ENCODE results near the gene CEP85. TPM values are rescaled to one million over a fixed set of nuclear protein-coding genes. Genes with fewer than 3 reads are reported as not detected.

CEP85 gene
- total and polyA plus RNA-seq, 9 of the 15 experiments (the other 6 are each of a cell fraction or from before 2014, with no cell fraction given): 42.1 to 140 (median 92.6) TPM

- TF ChIP-seq ZBED1 (IDR thresholded peaks at IDR 0.05) (0 out of 2 replicates have a peak, but pooled peaks have one; percentile 24), DACH1 (IDR thresholded peaks at IDR 0.05; ENCODE audit: partially characterized antibody) (no peak), ZNF444 (CRISPR knock-in tag; IDR thresholded peaks at IDR 0.05) (0 out of 2 replicates have a peak, but pooled peaks have one; percentile 46), EP300 (IDR thresholded peaks at IDR 0.05; ENCODE audit: low read length) (peak; percentile 91), EWSR1 (IDR thresholded peaks at IDR 0.05; ENCODE audit: borderline replicate concordance, low read depth, partially characterized antibody) (no peak), TEAD1 (CRISPR knock-in tag; IDR thresholded peaks at IDR 0.05) (peak; percentile 79 to 89), FOXK2 (conservative IDR thresholded peaks at IDR 0.05 in 1 of 2, IDR thresholded peaks at IDR 0.05 in 1 of 2; ENCODE audit: low read depth in 2 of 2) (peak; percentile 86 to 87), ZNF133 (CRISPR knock-in tag; IDR thresholded peaks at IDR 0.05) (no peak), FOXJ2 (tag; IDR thresholded peaks at IDR 0.05) (no peak), POLR2AphosphoS2 (IDR thresholded peaks at IDR 0.05; ENCODE audit: low read length) (no peak), TBL1XR1 (IDR thresholded peaks at IDR 0.05; ENCODE audit: low read length in 2 of 2) (peak; percentile 60 to 85), RFX5 (IDR thresholded peaks at IDR 0.05; ENCODE audit: low read depth, low read length) (no peak), BRD9 (IDR thresholded peaks at IDR 0.05; ENCODE audit: low read depth, partially characterized antibody) (no peak), CBX3 (IDR thresholded peaks at IDR 0.05; ENCODE audit: borderline replicate concordance in 1 of 2, low read length in 2 of 2) (peak in 1 of 2 experiments; percentile 98; a peak in 1 of 3 replicates), DIDO1 (tag; IDR thresholded peaks at IDR 0.05; ENCODE audit: low read depth) (no peak), TAL1 (IDR thresholded peaks at IDR 0.05) (peak; percentile 50; the same call in 1 of the 2 replicates), ERF (CRISPR knock-in tag; IDR thresholded peaks at IDR 0.05) (0 out of 2 replicates have a peak, but pooled peaks have one; percentile 24), ZNF785 (CRISPR knock-in tag; IDR thresholded peaks at IDR 0.05) (no peak), ZNF140 (CRISPR knock-in tag; IDR thresholded peaks at IDR 0.05) (no peak), OTX1 (CRISPR knock-in tag; IDR thresholded peaks at IDR 0.05) (peak; percentile 39; the same call in 1 of the 2 replicates), BCL6 (CRISPR knock-in tag; IDR thresholded peaks at IDR 0.05) (no peak), HLTF (IDR thresholded peaks at IDR 0.05) (peak; percentile 75; the same call in 1 of the 2 replicates), RBM34 (IDR thresholded peaks at IDR 0.05; ENCODE audit: borderline replicate concordance, insufficient read depth, low read length) (no peak)
- TF ChIP-seq, protein P1, sequence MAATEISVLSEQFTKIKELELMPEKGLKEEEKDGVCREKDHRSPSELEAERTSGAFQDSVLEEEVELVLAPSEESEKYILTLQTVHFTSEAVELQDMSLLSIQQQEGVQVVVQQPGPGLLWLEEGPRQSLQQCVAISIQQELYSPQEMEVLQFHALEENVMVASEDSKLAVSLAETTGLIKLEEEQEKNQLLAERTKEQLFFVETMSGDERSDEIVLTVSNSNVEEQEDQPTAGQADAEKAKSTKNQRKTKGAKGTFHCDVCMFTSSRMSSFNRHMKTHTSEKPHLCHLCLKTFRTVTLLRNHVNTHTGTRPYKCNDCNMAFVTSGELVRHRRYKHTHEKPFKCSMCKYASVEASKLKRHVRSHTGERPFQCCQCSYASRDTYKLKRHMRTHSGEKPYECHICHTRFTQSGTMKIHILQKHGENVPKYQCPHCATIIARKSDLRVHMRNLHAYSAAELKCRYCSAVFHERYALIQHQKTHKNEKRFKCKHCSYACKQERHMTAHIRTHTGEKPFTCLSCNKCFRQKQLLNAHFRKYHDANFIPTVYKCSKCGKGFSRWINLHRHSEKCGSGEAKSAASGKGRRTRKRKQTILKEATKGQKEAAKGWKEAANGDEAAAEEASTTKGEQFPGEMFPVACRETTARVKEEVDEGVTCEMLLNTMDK (IDR thresholded peaks at IDR 0.05; ENCODE audit: borderline replicate concordance, insufficient read depth, low read depth, low read length, poor library complexity, severe bottlenecking): peak; percentile 49
- TF ChIP-seq, protein P2, sequence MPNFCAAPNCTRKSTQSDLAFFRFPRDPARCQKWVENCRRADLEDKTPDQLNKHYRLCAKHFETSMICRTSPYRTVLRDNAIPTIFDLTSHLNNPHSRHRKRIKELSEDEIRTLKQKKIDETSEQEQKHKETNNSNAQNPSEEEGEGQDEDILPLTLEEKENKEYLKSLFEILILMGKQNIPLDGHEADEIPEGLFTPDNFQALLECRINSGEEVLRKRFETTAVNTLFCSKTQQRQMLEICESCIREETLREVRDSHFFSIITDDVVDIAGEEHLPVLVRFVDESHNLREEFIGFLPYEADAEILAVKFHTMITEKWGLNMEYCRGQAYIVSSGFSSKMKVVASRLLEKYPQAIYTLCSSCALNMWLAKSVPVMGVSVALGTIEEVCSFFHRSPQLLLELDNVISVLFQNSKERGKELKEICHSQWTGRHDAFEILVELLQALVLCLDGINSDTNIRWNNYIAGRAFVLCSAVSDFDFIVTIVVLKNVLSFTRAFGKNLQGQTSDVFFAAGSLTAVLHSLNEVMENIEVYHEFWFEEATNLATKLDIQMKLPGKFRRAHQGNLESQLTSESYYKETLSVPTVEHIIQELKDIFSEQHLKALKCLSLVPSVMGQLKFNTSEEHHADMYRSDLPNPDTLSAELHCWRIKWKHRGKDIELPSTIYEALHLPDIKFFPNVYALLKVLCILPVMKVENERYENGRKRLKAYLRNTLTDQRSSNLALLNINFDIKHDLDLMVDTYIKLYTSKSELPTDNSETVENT (CRISPR knock-in tag; IDR thresholded peaks at IDR 0.05): no peak
These were observed 50.8 kb downstream of the CEP85 start (continued) for GRCh38 chr1:26284597-26285347.

Data from K562 (cell line).